PC-3 (cell line): ENCODE data around the gene ASMTL.

Experiments used
- EZH2phosphoT487 ChIP-seq: fragments of 300-600 bp; sonication (generic); IDR thresholded peaks from 2 replicates; pipeline ENCODE4 v1.6.1; 2018; ENCODE audit warnings: mild to moderate bottlenecking, antibody characterized with exemption, low read length, borderline replicate concordance
- TF ChIP-seq, protein P1 (sequence below): fragments of 300-600 bp; sonication (generic); conservative IDR thresholded peaks from 2 replicates; pipeline ENCODE4 v1.5.1; 2017; ENCODE audit warnings: antibody characterized with exemption, low read depth, mild to moderate bottlenecking, low read length

DNA sequence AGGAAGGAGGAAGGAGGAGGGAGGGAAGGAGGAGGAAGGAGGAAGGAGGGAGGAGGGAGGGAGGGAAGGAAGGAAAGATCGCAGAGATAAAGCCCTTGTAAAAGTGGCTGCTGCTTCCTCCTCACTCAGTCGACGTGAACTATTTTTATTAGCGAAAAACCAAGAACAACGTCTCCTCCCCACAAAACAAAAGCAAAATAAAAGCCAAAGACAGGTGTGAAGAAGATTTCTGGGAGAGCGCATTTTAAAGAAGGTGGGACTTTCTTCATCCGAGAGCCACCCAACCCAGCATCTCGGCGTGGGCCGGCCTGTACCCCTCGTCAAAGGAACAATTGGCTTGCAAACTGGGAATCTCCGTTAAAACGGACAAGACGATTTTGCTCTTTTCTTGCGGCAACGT, 40.7 kb upstream of the ASMTL start:
- TF ChIP-seq, protein P1, sequence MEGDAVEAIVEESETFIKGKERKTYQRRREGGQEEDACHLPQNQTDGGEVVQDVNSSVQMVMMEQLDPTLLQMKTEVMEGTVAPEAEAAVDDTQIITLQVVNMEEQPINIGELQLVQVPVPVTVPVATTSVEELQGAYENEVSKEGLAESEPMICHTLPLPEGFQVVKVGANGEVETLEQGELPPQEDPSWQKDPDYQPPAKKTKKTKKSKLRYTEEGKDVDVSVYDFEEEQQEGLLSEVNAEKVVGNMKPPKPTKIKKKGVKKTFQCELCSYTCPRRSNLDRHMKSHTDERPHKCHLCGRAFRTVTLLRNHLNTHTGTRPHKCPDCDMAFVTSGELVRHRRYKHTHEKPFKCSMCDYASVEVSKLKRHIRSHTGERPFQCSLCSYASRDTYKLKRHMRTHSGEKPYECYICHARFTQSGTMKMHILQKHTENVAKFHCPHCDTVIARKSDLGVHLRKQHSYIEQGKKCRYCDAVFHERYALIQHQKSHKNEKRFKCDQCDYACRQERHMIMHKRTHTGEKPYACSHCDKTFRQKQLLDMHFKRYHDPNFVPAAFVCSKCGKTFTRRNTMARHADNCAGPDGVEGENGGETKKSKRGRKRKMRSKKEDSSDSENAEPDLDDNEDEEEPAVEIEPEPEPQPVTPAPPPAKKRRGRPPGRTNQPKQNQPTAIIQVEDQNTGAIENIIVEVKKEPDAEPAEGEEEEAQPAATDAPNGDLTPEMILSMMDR = no peak
- no peak for TF ChIP-seq EZH2phosphoT487
